22Rv1 (cell line): ENCODE measurements around the gene ACOT2.
"Not testable (repeated sequence)": the region's sequence is repeated elsewhere in the genome, so short reads cannot be mapped to it uniquely, and the experiment has no call there.

Experiments used
- CTCF ChIP-seq: fragments of 450-650 bp; IDR thresholded peaks from 2 replicates; pipeline ENCODE4 v1.5.1; 2017; ENCODE audit warnings: mild to moderate bottlenecking
- ZFX ChIP-seq: fragments of 450-650 bp; IDR thresholded peaks from 2 replicates; pipeline ENCODE4 v1.6.1; 2017; ENCODE audit warnings: antibody characterized with exemption, borderline replicate concordance

DNA sequence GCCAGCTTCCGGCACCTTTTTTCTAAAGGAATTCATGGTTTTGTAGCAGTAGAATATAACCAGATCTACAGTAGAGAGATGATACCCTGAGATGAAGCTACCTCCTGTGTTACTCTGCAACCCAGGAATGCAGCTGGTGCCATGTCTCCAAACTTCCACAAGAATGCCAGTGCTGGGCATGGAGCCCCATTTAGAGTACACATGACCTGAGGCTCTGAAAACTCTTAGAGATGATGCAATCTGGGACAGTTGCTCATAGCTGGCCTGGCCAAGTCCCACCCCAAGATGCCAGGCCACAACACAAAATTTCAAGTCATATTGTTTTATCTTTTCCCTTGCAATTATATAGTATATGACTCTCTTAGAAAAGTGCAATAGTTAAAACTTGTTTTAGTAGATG lies 23.7 kb upstream of the ACOT2 start:
- not testable (repeated sequence) for TF ChIP-seq CTCF, ZFX
